GM03348 (cell line): ENCODE measurements around the gene AK9.

Experiments used
- DNase-seq: peaks from one replicate; pipeline ENCODE4 v3.0.0; 2012; ENCODE audit warnings: low spot score

The AK9 gene

GRCh38 chr6:109512271-109512817, 178.7 kb downstream of the AK9 start:
- no peak for DNase-seq

- DNase-seq: no peak
Observed at GRCh38 chr6:109511832-109512231, 179.2 kb downstream of the AK9 start.

DNA sequence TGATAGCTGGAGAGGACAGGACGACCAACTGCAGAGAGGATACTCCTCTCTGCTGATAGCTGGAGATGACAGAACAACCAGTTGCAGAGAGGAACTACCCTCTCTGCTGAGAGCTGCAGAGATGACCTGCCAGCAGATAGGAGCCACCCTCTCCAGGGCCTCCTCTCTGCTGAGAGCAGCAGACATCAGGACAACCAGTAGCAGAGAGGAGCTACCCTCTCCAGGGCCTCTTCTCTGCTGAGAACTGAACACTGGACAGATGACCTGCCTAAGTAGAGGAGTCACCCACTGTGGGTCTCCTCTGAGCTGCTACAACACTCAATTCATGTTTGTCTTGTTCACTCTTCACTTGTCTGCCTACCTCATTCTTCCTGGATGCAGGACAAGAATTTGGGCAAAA, 180.6 kb downstream of the AK9 start:
- DNase-seq: no peak

GRCh38 chr6:109508166-109508860, 182.7 kb downstream of the AK9 start:
- DNase-seq: no peak

DNA sequence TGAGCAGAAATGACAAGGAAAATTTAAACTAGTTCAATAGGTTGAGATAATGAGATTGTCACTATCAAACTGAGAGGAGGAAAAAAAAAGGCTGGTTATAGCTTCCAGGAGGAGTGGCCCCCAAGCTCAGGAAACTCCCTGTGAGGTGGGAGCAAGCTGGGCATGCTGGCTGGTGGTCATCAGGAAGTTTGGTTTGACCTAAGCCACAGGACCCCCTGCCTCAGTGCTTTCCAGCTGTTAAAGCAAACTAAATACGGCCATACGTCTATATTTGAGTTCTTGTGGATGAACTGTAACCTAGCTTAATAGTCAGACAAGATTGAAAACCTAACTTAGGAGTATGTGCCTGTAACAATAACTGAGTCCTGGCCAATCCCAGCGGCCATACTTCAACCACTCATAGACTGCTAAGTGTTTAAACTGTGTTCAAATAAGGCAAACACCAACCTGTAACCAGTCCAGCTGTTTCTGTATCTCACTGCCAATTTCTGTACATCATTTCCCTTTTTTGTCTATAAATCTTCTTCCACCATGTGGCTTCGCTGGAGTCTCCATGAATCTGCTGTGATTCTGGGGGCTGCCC, 183.4 kb downstream of the AK9 start:
- no peak for DNase-seq

DNA sequence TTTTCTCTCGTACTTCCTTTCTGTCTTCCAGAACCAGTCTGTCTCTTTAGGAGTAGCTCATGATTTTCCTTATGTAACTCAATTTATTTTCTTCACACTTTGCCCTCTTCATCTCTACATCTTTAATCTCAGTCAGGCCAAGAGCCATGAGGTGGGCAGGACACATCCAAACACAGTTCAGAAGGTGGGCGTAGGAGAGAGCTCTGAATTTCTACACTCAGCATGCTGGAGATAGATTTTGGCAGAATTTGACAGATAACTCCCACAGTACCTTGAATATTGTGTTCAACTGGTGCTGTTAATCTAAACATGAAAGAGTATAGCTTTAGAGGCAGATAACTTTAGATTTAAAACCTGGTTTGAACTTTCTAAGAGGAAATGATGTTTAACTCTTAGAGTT, 184.2 kb downstream of the AK9 start:
- no peak for DNase-seq

DNA sequence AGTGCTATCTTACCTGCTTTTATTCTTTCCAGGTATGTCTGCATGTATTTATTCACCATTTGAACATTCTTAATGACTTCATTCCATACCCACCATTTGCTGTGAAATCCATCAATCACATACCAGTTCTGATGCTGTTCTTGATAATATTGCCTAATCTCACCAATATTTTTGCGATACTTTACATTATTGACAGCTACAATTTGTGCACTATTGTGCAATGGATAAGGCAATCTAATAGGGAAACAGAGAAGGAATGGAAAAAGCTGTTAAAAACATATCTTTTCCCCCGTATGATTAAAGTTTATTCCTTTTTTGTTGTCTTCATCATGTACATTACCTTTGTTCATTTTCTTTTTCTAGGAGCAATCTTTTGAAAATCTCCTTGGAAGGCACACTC, 184.7 kb downstream of the AK9 start:
- no peak for DNase-seq

- DNase-seq: no peak
Observed at GRCh38 chr6:109503327-109504224, 187.4 kb downstream of the AK9 start.

DNA sequence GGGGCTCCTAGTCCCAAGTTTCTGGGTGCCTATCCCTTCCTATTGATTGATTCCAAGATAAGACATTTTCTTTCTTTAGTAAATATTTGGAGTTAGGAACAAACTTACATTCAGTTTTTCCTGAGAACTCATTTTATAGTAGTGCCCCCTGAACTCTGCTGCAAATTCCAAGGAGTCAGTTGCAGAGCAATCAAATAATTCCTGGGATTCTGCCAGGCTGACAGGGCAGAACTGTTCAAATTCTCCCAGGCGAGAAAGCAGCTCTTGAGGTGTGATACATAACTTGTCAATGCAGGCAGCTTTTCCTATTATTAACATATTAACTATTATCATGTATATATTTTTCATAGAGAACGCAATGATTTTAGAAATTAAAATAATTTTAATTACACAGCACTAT, 192.1 kb downstream of the AK9 start:
- DNase-seq: no peak

DNA sequence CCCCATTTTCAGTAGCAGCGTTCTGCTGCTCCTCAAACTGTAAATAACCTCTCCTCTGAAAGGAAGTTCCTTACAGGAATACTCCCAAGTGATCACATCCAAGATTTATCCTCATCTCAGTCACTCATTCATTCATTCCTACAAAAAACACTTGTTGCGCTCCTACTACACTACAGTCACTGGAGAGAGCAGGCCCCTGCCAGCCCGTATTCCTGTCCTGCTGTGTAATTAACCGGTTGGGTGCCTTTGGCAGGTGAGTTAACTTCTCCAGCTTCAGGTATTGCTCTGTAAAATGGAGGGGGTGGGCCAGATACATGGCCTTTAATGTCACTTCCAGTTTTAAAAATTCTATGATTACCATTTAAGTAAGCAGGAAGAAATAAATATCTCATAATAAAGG, 192.9 kb downstream of the AK9 start:
- no peak for DNase-seq

DNA sequence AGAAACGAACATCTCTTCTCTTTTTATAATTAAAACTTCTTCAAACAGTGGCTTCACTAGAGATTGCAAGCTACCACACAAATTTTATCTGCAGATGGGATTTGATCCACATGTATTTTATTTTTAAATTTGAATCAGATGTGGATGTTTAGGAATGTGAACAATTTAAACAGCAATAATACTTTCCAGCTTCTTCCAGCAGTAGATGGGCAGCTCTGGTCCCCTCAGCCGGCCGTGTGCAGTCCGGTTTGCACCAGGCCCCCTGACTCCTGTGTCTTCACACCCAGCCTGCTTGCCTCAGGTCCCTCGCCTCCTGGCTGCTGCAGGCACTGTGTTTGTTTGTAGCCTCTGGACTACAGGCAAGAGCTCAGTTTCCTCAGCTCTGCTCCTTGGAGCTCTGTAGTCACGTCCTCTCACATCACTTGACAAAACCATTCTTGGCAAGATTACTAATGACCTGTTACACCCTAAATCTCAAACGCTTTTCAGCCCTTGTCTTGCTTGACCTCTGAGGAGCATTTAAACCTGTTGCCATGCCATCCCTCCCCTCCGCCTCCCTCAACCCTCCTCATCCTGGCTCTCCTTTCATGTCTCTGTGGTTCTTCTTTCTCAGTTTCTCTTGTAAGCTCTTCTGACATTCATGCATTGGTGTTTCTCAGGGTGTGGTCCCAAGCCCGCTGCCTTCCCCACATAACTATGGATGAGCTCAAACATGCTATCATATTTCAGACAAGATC, 194.8 kb downstream of the AK9 start:
- DNase-seq: peak; percentile 51

DNA sequence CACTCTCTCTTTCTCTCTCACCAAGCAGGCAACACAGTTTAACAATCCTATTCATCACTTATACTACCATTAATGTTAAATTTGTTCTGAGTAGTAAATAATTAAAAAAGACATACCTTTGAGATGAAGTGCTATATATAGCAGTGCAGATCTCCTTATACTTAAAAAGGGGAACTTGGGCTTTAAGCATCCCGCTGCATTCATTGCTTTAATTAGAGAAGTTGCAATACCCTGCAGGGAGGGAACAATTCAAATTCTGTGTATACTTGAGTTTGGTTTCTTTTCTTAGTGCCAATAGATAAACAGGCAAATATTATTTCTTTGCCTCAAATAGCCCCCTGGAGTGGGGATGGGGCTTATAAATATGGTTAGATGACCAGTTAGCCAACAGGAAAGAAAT, 197.1 kb downstream of the AK9 start:
- DNase-seq: no peak

GRCh38 chr6:109491207-109491938, 199.6 kb downstream of the AK9 start:
- no peak for DNase-seq

GRCh38 chr6:109490713-109491112, 200.3 kb downstream of the AK9 start:
- DNase-seq: no peak

GRCh38 chr6:109488001-109488400, 203.0 kb downstream of the AK9 start:
- no peak for DNase-seq

GRCh38 chr6:109486068-109486467, 204.9 kb downstream of the AK9 start:
- DNase-seq: no peak

DNA sequence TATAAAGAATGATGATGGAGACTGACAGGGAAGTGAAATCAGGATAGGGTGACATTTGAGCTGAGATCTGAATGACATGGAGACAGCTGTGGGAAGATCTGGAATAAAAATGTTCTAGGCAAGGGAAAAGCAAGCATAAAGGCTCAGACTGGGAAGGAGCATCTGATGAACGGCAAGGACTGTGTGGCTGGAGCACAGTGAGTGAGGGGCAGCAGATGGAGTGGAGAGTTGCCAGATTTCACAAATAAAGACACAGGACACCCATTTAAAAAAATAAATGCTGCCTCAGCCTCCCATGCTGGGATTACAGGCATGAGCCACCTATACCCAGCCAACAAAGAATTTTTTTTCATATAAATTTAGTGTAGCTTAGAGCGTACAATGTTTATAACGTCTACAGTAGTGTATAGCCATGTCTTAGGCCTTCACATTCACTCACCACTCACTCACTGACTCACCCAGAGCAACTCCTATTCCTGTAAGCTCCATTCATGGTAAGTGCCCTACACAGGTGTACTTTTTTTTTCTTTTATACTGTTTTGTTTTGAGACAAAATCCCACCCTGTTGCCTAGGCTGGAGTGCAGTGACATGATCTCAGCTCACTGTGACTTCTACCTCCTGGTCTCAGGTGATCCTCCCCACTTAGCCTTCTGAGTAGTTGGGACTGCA, 205.6 kb downstream of the AK9 start:
- DNase-seq: no peak

GRCh38 chr6:109484122-109484521, 206.9 kb downstream of the AK9 start:
- DNase-seq: no peak

DNA sequence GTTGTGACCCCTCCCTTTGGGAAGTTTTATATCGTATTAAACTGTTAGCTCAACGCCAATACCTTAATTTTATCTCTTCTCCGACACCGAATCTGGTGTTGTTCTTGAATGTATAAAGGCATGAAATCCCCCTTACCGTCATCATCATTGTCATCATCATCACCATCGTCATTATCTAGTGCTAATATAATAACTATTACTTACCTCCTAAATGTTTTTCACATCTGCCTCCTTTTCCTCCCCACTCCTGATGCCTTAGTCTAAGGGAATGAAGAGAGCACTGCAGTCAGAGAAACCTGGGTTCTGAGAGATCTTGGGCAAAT, 207.3 kb downstream of the AK9 start:
- DNase-seq: no peak

GRCh38 chr6:109482905-109483734, 207.9 kb downstream of the AK9 start, which contains the start of gene ZBTB24:
TSS of gene ZBTB24 (minus strand) at chr6:109483219. CDS start at chr6:109482026, 1,193 bp downstream.
- peak; percentile 97 for DNase-seq
